IMR-90 (cell line): Measurements from ENCODE around the gene ARHGAP18. TPM values are rescaled to one million over a fixed set of nuclear protein-coding genes. Genes with fewer than 3 reads are reported as not detected.

Experiments
- ATAC-seq: fragments of 200-7000 bp; cut with Tn5 transposase; 2 replicates; pipeline ENCODE4 v1.9.1; 2020; ENCODE audit warnings: low read depth, mild to moderate bottlenecking, moderate library complexity
- BruUV-seq: library from RNA; stranded (reverse); fragments of 400-500 nt; replicated peaks from 2 replicates; lab custom pipeline; 2021; lab: Mats Ljungman, UMichigan
- CTCF ChIA-PET: fragments of 300-600 bp; formaldehyde crosslinking; extraction: SDS; loops from one replicate; lab custom pipeline; 2021; ENCODE audit warnings: antibody characterized with exemption; lab: Yijun Ruan, JAX
- POLR2A ChIA-PET: fragments of 300-600 bp; sonication (Branson Sonifier 250); formaldehyde crosslinking; loops from one replicate; lab custom pipeline; 2022; ENCODE audit warnings: antibody characterized with exemption; ENCODE audit not compliant: unreplicated experiment; lab: Charles Lee
- DNase-seq: peaks from one replicate; pipeline ENCODE4 v3.0.0; 2013
- H2AFZ ChIP-seq: replicated peaks from 2 replicates; pipeline ENCODE3; 2013; ENCODE audit warnings: low read length, mild to moderate bottlenecking; ENCODE audit not compliant: poor library complexity
- H2AK5ac ChIP-seq: 2 replicates; pipeline ENCODE4 v1.6.1; 2013; ENCODE audit warnings: low read depth, low read length, inconsistent platforms
- H2AK9ac ChIP-seq: replicated peaks from 2 replicates; pipeline ENCODE3; 2013; ENCODE audit warnings: mild to moderate bottlenecking, low read depth, low read length, moderate library complexity; ENCODE audit not compliant: poor library complexity
- H2BK120ac ChIP-seq: 2 replicates; pipeline ENCODE4 v1.6.1; 2013; ENCODE audit warnings: low read depth, low read length, inconsistent platforms
- H2BK15ac ChIP-seq: 3 replicates; pipeline ENCODE4 v1.6.1; 2013; ENCODE audit warnings: low read depth, low read length, inconsistent platforms
- H2BK20ac ChIP-seq: 2 replicates; pipeline ENCODE4 v1.6.1; 2013; ENCODE audit warnings: low read depth, mild to moderate bottlenecking, inconsistent platforms, low read length, moderate library complexity
- H2BK5ac ChIP-seq: 2 replicates; pipeline ENCODE4 v1.6.1; 2013; ENCODE audit warnings: mild to moderate bottlenecking, low read depth, low read length, inconsistent platforms; ENCODE audit not compliant: poor library complexity, severe bottlenecking
- H3K14ac ChIP-seq: replicated peaks from 2 replicates; pipeline ENCODE4 v1.6.1; 2013; ENCODE audit warnings: low read depth, low read length, inconsistent platforms
- H3K18ac ChIP-seq: 2 replicates; pipeline ENCODE4 v1.6.1; 2013; ENCODE audit warnings: low read depth, low read length, control low read depth
- H3K23ac ChIP-seq: 2 replicates; pipeline ENCODE4 v1.6.1; 2013; ENCODE audit warnings: low read depth, low read length, inconsistent platforms
- H3K27ac ChIP-seq: 2 replicates; pipeline ENCODE4 v1.5.1; 2013; ENCODE audit warnings: mild to moderate bottlenecking, control low read depth, low read length; ENCODE audit not compliant: insufficient read depth
- H3K27me3 ChIP-seq: 2 replicates; pipeline ENCODE4 v1.6.1; 2013; ENCODE audit warnings: low read length; ENCODE audit not compliant: control insufficient read depth, insufficient read depth
- H3K36me3 ChIP-seq: 2 replicates; pipeline ENCODE4 v1.6.1; 2013; ENCODE audit warnings: low read length, mixed read lengths; ENCODE audit not compliant: control insufficient read depth, insufficient read depth
- H3K4ac ChIP-seq: 2 replicates; pipeline ENCODE4 v1.6.1; 2013; ENCODE audit warnings: low read depth, low read length, inconsistent platforms
- H3K4me1 ChIP-seq: 2 replicates; pipeline ENCODE4 v1.6.1; 2013; ENCODE audit warnings: low read length, mixed read lengths; ENCODE audit not compliant: control insufficient read depth, insufficient read depth
- H3K4me2 ChIP-seq: 2 replicates; pipeline ENCODE4 v1.6.1; 2013; ENCODE audit warnings: low read depth, mild to moderate bottlenecking, control low read depth, low read length, moderate library complexity
- H3K4me3 ChIP-seq: 2 replicates; pipeline ENCODE4 v1.5.1; 2013; ENCODE audit warnings: low read depth, mild to moderate bottlenecking, control low read depth, low read length, moderate library complexity; ENCODE audit not compliant: insufficient read depth
- H3K56ac ChIP-seq: 2 replicates; pipeline ENCODE4 v1.6.1; 2013; ENCODE audit warnings: low read length, inconsistent platforms; ENCODE audit not compliant: insufficient read depth; ENCODE audit errors: extremely low read depth
- H3K79me1 ChIP-seq, 2 experiments: 2 replicates each; pipeline ENCODE4 v1.6.1; 2013; ENCODE audit warnings: low read length in 2 of 2, inconsistent platforms in 1 of 2, low read depth in 1 of 2
- H3K9ac ChIP-seq: 2 replicates; pipeline ENCODE4 v1.6.1; 2013; ENCODE audit warnings: low read depth, low read length, control low read depth
- H3K9me1 ChIP-seq: 2 replicates; pipeline ENCODE4 v1.6.1; 2013; ENCODE audit warnings: low read length, inconsistent platforms; ENCODE audit not compliant: insufficient read depth
- H3K9me3 ChIP-seq: 2 replicates; pipeline ENCODE4 v1.6.1; 2013; ENCODE audit warnings: low read length; ENCODE audit not compliant: control insufficient read depth, insufficient read depth
- H4K20me1 ChIP-seq: 2 replicates; pipeline ENCODE4 v1.6.1; 2013; ENCODE audit warnings: low read length, inconsistent platforms; ENCODE audit not compliant: insufficient read depth
- H4K5ac ChIP-seq: 2 replicates; pipeline ENCODE4 v1.6.1; 2013; ENCODE audit warnings: mild to moderate bottlenecking, low read depth, low read length, control low read depth
- H4K8ac ChIP-seq, 2 experiments: 2 replicates each; pipeline ENCODE4 v1.6.1; 2013; ENCODE audit warnings: low read depth in 2 of 2, low read length in 2 of 2, control low read depth in 1 of 2, inconsistent platforms in 1 of 2
- H4K91ac ChIP-seq: 2 replicates; pipeline ENCODE4 v1.6.1; 2013; ENCODE audit warnings: low read depth, low read length, inconsistent platforms; ENCODE audit not compliant: insufficient read depth
- MAFK ChIP-seq: IDR thresholded peaks from 2 replicates; pipeline ENCODE4 v1.6.1; 2012; ENCODE audit warnings: low read depth, low read length, improper control_type of control experiment
- NFE2L2 ChIP-seq: fragments of 150-350 bp; IDR thresholded peaks from 2 replicates; pipeline ENCODE4 v1.6.1; 2016; ENCODE audit warnings: low read depth, mild to moderate bottlenecking, low read length
- RAD21 ChIP-seq: IDR thresholded peaks from 2 replicates; pipeline ENCODE4 v1.6.1; 2012; ENCODE audit warnings: low read length, improper control_type of control experiment
- WGBS, 2 experiments: methylation state at CpG; one replicate each; pipeline versions ENCODE4 v1.1.5 to v1.1.7; 2013; ENCODE audit warnings: missing lambda C conversion rate in 2 of 2; ENCODE audit not compliant: insufficient read length in 1 of 2; ENCODE audit errors: extremely low coverage in 2 of 2; 5-methylcytosine and 5-hydroxymethylcytosine counted together
- dilution Hi-C: fragments of 300-500 bp; cut with HindIII; formaldehyde crosslinking; loops from one replicate; pipeline ENCODE4 v1.14.3; 2018; ENCODE audit warnings: low sequenced_read_pairs; ENCODE audit not compliant: unreplicated experiment
- in situ Hi-C: fragments of 300-500 bp; cut with MboI; formaldehyde crosslinking; loops from 3 replicates; pipeline ENCODE4 v1.14.3; 2019; ENCODE audit warnings: low sequenced_read_pairs, inconsistent platforms, mixed read lengths
- intact Hi-C: fragments of 100-400 bp; cut with micrococcal nuclease; formaldehyde crosslinking; loops from 2 replicates; pipeline ENCODE4 v1.10.0; 2022
- polyA plus RNA-seq, 3 experiments: library from polyadenylated mRNA; depleted of rRNA; stranded (reverse); fragments of >200 nt; gene quantifications; 2 replicates each; pipeline ENCODE4 v1.2.3, GENCODE V29; 2012; ENCODE audit warnings: low replicate concordance in 1 of 3
- total RNA-seq: library from RNA; depleted of rRNA; stranded (reverse); fragments of >200 nt; gene quantifications from 2 replicates; pipeline ENCODE4 v1.2.3, GENCODE V29; 2012

Gene ARHGAP18
- total and polyA plus RNA-seq, 2 of the 4 experiments (the other 2 are of a cell fraction): 6.2 to 17.0 TPM

- Histone ChIP-seq H2AK9ac (no peak overlapping the region), H3K4me3 (no peak overlapping the region), H3K14ac (no peak overlapping the region), H3K18ac (no peak overlapping the region), H2BK15ac (no peak overlapping the region), H3K36me3 (no peaks in the 10 kb centered on the region; the same call in 1 of the 2 replicates), H4K8ac (no peak overlapping the region), H3K79me1 (peaks cover 0 to 12% of the 10 kb centered on the region in 2 experiments; a peak in 1 of 4 replicates), H2BK120ac (no peak overlapping the region), H4K20me1 (no peaks in the 10 kb centered on the region), H3K4ac (no peak overlapping the region), H3K56ac (no peak overlapping the region), H3K27ac (no peak overlapping the region), H2BK5ac (no peak overlapping the region), H2BK20ac (no peak overlapping the region), H3K9me1 (no peaks in the 10 kb centered on the region), H3K23ac (no peak overlapping the region), H4K91ac (no peak overlapping the region), H3K4me2 (no peak overlapping the region), H3K9me3 (no peaks in the 10 kb centered on the region), H2AFZ (no peak overlapping the region), H3K27me3 (no peaks in the 10 kb centered on the region), H2AK5ac (no peak overlapping the region), H3K4me1 (peaks cover 4% of the 10 kb centered on the region; the same call in 1 of the 2 replicates), H4K5ac (no peak overlapping the region), H3K9ac (no peak overlapping the region)
- dilution Hi-C loops: no loop called here
- WGBS, 2 experiments: no CpG with 5 or more reads among the region's 4 CpGs
- POLR2A ChIA-PET: no interaction called here
- BruUV-seq: no TSS peak
- intact Hi-C loops: no loop called here
- CTCF ChIA-PET: interaction anchor here (1.0 kb wide), 1 partner anchor 12 kb away, joined by 3 read pairs; no protein-coding TSS in a partner anchor
- in situ Hi-C loops: loop anchor here (10.0 kb wide), 1 partner anchor 135 kb away; no protein-coding TSS in a partner anchor
- DNase-seq (no peak), ATAC-seq (no peak)
- no peak for TF ChIP-seq NFE2L2
- TF ChIP-seq MAFK: no peak
- TF ChIP-seq RAD21: no peak
These were observed 100.3 kb downstream of the ARHGAP18 start for GRCh38 chr6:129609635-129610034.
